HTERT RPE-1 (cell line): ENCODE data around the gene YWHAQ.
"Not testable (repeated sequence)": the region's sequence is repeated elsewhere in the genome, so short reads cannot be mapped to it uniquely, and the experiment has no call there.

ENCODE experiments used
- in situ Hi-C: fragments of 300-500 bp; cut with MboI; formaldehyde crosslinking; loops from 4 replicates; pipeline ENCODE4 v1.14.3; 2020; ENCODE audit warnings: low sequenced_read_pairs

YWHAQ gene

DNA sequence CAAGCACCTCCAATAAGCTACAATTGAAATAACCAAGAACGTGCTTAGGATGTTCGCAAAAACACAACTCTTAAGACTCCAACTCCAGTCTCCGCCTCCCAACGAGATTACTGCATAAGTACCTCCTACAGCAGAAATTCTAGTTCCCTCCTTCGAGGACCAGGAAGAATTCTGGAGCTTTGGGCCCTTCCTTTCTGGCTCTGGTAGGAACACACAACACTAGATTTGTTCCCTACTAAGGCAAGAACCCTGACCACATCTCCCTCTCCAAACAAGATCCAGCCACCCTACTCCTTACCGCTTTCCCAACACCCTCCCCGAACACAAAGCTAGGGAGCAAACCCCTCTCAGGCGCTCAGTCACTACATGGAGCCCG is 75.9 kb downstream of the YWHAQ start:
- in situ Hi-C loops, result no loop called here

DNA sequence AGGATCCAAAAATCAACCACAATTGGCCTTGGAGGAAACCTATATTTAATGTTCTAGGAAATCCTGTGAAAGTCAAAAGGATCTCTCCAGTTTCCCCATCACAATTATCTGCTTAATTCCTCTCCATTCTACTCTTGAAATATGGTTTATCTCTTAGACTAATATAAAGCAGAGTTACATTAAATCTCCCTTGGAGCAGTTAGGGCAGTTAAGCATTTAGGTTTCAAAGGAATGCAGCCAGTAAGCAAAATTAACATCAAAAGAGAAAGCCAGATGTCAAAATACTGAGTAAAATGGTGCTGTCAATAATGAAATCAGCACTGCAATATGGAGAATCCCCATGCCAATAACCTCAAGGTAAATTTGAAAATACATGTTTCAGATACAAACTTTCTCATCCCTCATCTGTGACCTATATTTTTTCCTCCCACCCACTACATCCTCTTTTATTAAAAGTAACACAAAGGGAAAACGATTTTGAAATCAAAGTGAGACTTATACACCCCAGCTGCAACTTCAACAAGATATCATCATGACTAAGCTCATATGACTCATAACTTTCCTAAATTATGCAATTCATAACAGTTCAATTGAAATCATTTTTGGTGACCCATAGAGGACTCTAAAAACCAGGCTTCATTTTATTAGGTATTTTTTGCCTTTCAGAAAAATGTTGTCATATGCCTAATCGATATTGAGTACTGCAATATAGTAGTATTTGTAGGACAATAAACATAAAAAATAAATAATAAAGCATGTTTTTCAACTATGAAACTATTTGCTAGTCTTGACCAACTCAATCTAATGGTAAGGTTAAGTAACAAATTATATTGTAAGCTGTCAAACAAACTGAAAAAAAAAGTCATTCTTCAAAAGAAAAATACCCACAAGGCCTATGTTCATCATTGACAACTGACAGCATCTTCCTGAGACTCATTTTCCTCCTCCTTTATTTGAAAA is 78.3 kb downstream of the YWHAQ start:
- in situ Hi-C loops, result no loop called here

GRCh38 chr2:9550859-9551391 is 79.9 kb downstream of the YWHAQ start:
- in situ Hi-C loops, result not testable (repeated sequence)

DNA sequence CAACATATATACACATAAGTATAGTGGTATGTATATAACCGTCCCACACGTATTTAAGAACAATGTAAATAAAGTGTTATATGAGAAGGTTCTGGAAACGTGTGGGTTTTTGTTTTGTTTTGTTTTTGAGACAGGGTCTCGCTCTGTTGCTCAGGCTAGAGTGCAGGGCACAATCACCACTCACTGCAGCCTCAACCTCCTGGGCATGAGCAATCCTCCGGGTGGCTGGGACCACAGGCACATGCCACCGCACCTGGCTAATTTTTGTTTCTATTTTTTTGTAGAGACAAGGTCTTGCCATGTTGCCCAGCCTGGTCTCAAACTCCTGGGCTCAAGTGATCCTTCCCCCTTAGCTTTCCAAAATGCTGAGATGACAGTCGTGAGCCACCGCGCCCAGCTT is 81.4 kb downstream of the YWHAQ start:
- in situ Hi-C loops, result no loop called here

- in situ Hi-C loops, result no loop called here
These were observed 82.3 kb downstream of the YWHAQ start for GRCh38 chr2:9548506-9548905.

GRCh38 chr2:9547262-9547991 is 83.4 kb downstream of the YWHAQ start:
- in situ Hi-C loops, result no loop called here

DNA sequence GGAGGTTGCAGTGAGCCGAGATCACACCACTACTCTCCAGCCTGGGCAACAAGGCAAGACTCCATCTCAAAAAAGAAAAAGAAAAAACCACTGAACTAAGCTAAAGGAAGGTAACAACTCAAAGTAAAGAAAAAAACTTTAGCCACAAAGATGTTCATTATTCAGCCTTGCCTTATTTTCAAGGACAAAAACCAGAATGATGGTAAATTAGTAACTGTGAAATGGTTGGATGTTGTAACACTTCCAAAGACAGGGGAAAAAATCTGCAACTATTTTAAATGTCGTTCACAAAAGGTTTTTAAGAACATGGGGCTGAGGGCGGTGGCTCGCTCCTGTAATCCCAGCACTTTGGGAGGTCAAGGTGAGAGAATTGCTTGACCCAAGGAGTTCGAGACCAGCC is 85.3 kb downstream of the YWHAQ start:
- in situ Hi-C loops, result no loop called here

DNA sequence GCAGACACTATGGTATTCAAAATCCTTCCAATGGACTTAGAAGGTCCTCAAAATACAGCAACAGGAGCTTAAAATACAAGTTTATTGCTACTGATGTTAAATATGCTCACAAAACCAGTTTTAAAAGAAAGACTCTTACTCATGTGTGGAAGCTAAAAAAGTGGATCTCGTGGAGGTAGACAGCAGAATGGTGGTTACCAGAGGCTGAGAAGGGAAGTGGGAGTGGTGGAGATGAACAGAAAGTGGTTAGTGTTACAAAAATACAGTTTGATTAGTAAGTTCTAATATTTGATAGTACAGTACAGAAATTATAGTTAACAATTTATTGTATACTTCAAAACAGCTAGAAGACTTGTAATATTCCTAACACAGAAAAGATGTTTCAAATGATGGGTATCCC is 87.2 kb downstream of the YWHAQ start:
- in situ Hi-C loops, result no loop called here

- in situ Hi-C loops, result no loop called here
These were observed 91.3 kb downstream of the YWHAQ start for GRCh38 chr2:9539531-9539930.

DNA sequence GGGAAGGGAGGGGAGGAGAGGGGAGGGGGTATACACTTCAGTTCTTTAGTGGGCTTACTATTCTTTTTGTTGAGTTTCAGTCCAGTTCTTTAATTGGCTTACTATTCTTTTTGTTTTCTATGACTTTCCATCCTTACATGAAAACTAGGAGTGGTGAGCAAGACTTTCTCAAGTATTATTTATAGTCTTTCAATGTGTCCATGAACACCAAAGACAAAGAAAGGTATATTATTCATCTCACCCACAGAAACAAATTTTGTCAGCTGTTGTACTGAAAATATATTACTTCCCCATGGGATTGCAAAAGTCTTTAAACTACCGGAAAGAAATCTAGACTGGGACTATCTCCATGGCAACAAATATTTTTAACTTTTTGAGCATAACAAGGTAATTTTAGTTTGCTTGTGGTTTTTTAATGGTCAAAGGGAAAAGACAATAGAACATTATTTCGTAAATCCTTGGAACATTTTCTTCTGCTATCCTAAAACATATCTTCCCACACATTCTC is 92.7 kb downstream of the YWHAQ start:
- in situ Hi-C loops, result no loop called here

GRCh38 chr2:9536504-9536903 is 94.3 kb downstream of the YWHAQ start:
- in situ Hi-C loops, result no loop called here

- in situ Hi-C loops, result no loop called here
These were observed 95.6 kb downstream of the YWHAQ start for GRCh38 chr2:9535177-9535576.
